DND-41 (cell line): ENCODE results near the gene STX1B.

ENCODE experiments used
- EZH2 ChIP-seq: IDR thresholded peaks from 3 replicates; pipeline ENCODE4 v1.6.1; 2012; ENCODE audit warnings: borderline replicate concordance, low read depth, mild to moderate bottlenecking, moderate library complexity, low read length, inconsistent platforms; ENCODE audit not compliant: severe bottlenecking
- TF ChIP-seq, protein P1 (sequence below): IDR thresholded peaks from 2 replicates; pipeline ENCODE4 v1.5.1; 2012; ENCODE audit warnings: borderline replicate concordance, low read length, moderate library complexity, mild to moderate bottlenecking; ENCODE audit not compliant: poor library complexity, severe bottlenecking; ENCODE audit errors: extremely low read depth

- TF ChIP-seq, protein P1, sequence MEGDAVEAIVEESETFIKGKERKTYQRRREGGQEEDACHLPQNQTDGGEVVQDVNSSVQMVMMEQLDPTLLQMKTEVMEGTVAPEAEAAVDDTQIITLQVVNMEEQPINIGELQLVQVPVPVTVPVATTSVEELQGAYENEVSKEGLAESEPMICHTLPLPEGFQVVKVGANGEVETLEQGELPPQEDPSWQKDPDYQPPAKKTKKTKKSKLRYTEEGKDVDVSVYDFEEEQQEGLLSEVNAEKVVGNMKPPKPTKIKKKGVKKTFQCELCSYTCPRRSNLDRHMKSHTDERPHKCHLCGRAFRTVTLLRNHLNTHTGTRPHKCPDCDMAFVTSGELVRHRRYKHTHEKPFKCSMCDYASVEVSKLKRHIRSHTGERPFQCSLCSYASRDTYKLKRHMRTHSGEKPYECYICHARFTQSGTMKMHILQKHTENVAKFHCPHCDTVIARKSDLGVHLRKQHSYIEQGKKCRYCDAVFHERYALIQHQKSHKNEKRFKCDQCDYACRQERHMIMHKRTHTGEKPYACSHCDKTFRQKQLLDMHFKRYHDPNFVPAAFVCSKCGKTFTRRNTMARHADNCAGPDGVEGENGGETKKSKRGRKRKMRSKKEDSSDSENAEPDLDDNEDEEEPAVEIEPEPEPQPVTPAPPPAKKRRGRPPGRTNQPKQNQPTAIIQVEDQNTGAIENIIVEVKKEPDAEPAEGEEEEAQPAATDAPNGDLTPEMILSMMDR: no peak
- no peak for TF ChIP-seq EZH2
These were observed 45.2 kb upstream of the STX1B start for GRCh38 chr16:31055613-31056012.
